Neural crest cell (in vitro differentiated cells): Measurements from ENCODE around the gene ZBTB20. TPM values are rescaled to one million over a fixed set of nuclear protein-coding genes. Genes with fewer than 3 reads are reported as not detected.
A peak's percentile ranks its signal among the peaks of the same experiment; 100 is the strongest.

Source experiments
- DNase-seq: peaks from one replicate; pipeline ENCODE4 v3.0.0; 2021; ENCODE audit warnings: low read depth, mixed read lengths, low spot score
- H3K27ac Mint-ChIP-seq: one replicate; pipeline ENCODE4 v1.8.0; 2021; ENCODE audit warnings: mild to moderate bottlenecking, mixed read lengths; ENCODE audit not compliant: unreplicated experiment
- H3K27me3 Mint-ChIP-seq: 2 replicates; pipeline ENCODE4 v1.8.0; 2021; ENCODE audit warnings: low read depth, mild to moderate bottlenecking, mixed read lengths
- H3K36me3 Mint-ChIP-seq: 2 replicates; pipeline ENCODE4 v1.8.0; 2021; ENCODE audit warnings: low read depth, mild to moderate bottlenecking, mixed read lengths
- H3K4me1 Mint-ChIP-seq: 2 replicates; pipeline ENCODE4 v1.8.0; 2021; ENCODE audit warnings: mixed read lengths
- H3K4me3 Mint-ChIP-seq: one replicate; pipeline ENCODE4 v1.8.0; 2021; ENCODE audit warnings: mild to moderate bottlenecking, mixed read lengths
- H3K9me3 Mint-ChIP-seq: 2 replicates; pipeline ENCODE4 v1.8.0; 2021; ENCODE audit warnings: mixed read lengths
- CTCF ChIP-seq: fragments of 200-600 bp; sonication (generic); conservative IDR thresholded peaks from 2 replicates; pipeline ENCODE4 v1.5.0; 2021; ENCODE audit warnings: antibody characterized with exemption, mild to moderate bottlenecking
- total RNA-seq: library from RNA; stranded (reverse); gene quantifications from 2 replicates; pipeline ENCODE4 v1.2.1, GENCODE V29; 2021

The ZBTB20 gene
- total RNA-seq, 1 donor from 2014 or later = 12.4 TPM

GRCh38 chr3:115072265-115073021, 74.6 kb downstream of the ZBTB20 start:
- no peak for TF ChIP-seq CTCF
- DNase-seq = no peak
- Mint-ChIP-seq H3K4me1 (peaks cover 33% of the 10 kb centered on the region), H3K36me3 (peaks cover 6% of the 10 kb centered on the region), H3K9me3 (peaks cover 4% of the 10 kb centered on the region), H3K27me3 (no peaks in the 10 kb centered on the region), H3K4me3 (no peak overlapping the region), H3K27ac (peak overlapping the region; percentile 13)

- TF ChIP-seq CTCF = no peak
- Mint-ChIP-seq H3K27ac (peak overlapping the region; percentile 97), H3K27me3 (no peaks in the 10 kb centered on the region), H3K4me3 (peak overlapping the region; percentile 73), H3K4me1 (peaks cover 33% of the 10 kb centered on the region), H3K9me3 (peaks cover 4% of the 10 kb centered on the region), H3K36me3 (peaks cover 6% of the 10 kb centered on the region)
- DNase-seq = peak; percentile 22
Measured at GRCh38 chr3:115071601-115072000, 75.5 kb downstream of the ZBTB20 start.

GRCh38 chr3:115071166-115071565, 75.9 kb downstream of the ZBTB20 start:
- no peak for TF ChIP-seq CTCF
- Mint-ChIP-seq H3K9me3 (peaks cover 4% of the 10 kb centered on the region), H3K4me1 (peaks cover 33% of the 10 kb centered on the region), H3K4me3 (peak overlapping the region; percentile 73), H3K36me3 (peaks cover 5% of the 10 kb centered on the region), H3K27me3 (no peaks in the 10 kb centered on the region), H3K27ac (peak overlapping the region; percentile 97)
- DNase-seq = no peak

- TF ChIP-seq CTCF = no peak
- peaks cover 4% of the 10 kb centered on the region for H3K9me3 Mint-ChIP-seq
- H3K4me3 Mint-ChIP-seq = no peak overlapping the region
- no peaks in the 10 kb centered on the region for H3K27me3 Mint-ChIP-seq
- H3K4me1 Mint-ChIP-seq = peaks cover 30% of the 10 kb centered on the region
- H3K36me3 Mint-ChIP-seq = peaks cover 5% of the 10 kb centered on the region
- no peak for DNase-seq
- H3K27ac Mint-ChIP-seq = no peak overlapping the region
Measured at GRCh38 chr3:115068799-115069198, 78.3 kb downstream of the ZBTB20 start.

GRCh38 chr3:115062412-115062956, 84.6 kb downstream of the ZBTB20 start:
- no peak for DNase-seq
- Mint-ChIP-seq H3K27me3 (no peaks in the 10 kb centered on the region), H3K27ac (peak overlapping the region; percentile 95), H3K9me3 (peaks cover 10% of the 10 kb centered on the region), H3K36me3 (peaks cover 10% of the 10 kb centered on the region), H3K4me1 (peaks cover 36% of the 10 kb centered on the region), H3K4me3 (peak overlapping the region; percentile 74)
- TF ChIP-seq CTCF = no peak
